Right renal cortex interstitium (tissue), 3 donors: ENCODE data around the gene PDK4. TPM values are rescaled to one million over a fixed set of nuclear protein-coding genes. Genes with fewer than 3 reads are reported as not detected.
"Not testable (repeated sequence)": the region's sequence is repeated elsewhere in the genome, so short reads cannot be mapped to it uniquely, and the experiment has no call there.

Source experiments
- DNase-seq, 3 donors: peaks; one replicate each; pipeline ENCODE4 v3.0.0-alpha.2; 2013; ENCODE audit warnings: low read depth in 3 of 3, low spot score in 2 of 3
- polyA plus RNA-seq, 3 donors: library from polyadenylated mRNA; unstranded; fragments of 120-200 nt; gene quantifications; one replicate each; pipeline ENCODE4 v1.2.1, GENCODE V29; 2013; ENCODE audit not compliant: insufficient read length in 3 of 3

The PDK4 gene
- polyA plus RNA-seq, 3 donors: 15.8 to 21.0 (median 17.0) TPM

GRCh38 chr7:95578299-95578855 lies 17.9 kb downstream of the PDK4 start:
- DNase-seq: no peak

DNA sequence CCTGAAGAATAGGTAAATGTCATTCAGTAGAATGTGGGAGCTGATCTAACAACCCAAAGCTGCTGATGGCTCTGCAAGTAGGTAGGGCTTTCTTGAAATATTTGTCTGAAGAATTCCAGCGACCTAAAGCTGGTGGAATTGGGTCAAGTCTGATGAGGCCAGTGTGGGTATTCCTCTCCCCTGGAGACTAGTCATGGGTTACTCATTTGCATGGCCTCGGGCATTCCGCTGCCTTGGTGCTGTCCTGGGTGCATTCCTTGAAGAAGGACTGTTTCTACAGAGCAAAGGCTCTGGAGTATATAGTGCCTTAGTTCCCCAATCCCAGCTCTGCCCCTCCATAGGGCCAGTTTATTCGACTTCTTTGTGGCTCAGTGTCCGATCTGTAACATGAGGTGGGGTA lies 19.2 kb downstream of the PDK4 start:
- DNase-seq: no peak

- DNase-seq: no peak
These were observed 26.6 kb downstream of the PDK4 start for GRCh38 chr7:95569720-95570119.

GRCh38 chr7:95560674-95561073 lies 35.6 kb downstream of the PDK4 start:
- no peak for DNase-seq

GRCh38 chr7:95558864-95559263 lies 37.5 kb downstream of the PDK4 start:
- DNase-seq: no peak

DNA sequence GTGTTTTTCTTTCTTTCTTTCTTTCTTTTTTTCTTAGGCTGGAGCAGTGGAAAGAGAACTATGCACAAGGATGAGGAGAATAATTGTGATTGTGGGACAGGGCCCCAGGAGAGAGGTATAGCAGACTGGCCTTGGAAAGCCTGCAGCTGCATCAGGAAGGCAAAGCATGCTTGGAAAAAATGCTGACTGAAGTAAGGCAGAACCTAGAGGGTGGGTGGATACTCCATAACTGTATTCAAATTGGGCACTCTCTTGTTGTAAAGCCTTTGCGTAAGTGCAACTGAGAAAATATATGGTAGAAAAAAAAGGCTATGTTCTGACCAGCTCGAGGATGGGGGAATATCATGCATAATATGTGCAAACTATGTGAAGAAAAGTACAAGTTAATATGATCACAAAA lies 39.5 kb downstream of the PDK4 start:
- no peak for DNase-seq

DNA sequence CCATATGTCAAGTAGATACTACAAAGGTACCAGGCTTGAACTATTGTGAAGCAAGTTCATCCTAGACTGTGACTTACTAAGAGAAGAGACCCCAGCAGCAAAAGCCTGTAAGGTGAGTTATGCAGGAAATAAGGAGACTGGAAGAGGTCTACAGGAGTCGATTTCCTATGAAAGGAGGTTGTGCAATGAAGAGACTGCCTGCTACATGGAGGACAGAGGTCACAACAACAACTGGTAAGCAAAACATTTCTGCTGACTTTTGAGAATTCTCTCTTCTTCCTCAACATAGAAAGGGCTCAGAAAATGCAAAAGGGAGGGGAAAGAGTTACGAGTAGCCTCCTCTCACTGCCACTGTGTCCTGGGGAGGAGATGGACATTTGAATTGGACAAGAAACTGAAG lies 42.4 kb downstream of the PDK4 start:
- DNase-seq: no peak

- not testable (repeated sequence) for DNase-seq
These were observed 44.0 kb downstream of the PDK4 start for GRCh38 chr7:95552010-95552926.

GRCh38 chr7:95550546-95550945 lies 45.8 kb downstream of the PDK4 start:
- DNase-seq: no peak

DNA sequence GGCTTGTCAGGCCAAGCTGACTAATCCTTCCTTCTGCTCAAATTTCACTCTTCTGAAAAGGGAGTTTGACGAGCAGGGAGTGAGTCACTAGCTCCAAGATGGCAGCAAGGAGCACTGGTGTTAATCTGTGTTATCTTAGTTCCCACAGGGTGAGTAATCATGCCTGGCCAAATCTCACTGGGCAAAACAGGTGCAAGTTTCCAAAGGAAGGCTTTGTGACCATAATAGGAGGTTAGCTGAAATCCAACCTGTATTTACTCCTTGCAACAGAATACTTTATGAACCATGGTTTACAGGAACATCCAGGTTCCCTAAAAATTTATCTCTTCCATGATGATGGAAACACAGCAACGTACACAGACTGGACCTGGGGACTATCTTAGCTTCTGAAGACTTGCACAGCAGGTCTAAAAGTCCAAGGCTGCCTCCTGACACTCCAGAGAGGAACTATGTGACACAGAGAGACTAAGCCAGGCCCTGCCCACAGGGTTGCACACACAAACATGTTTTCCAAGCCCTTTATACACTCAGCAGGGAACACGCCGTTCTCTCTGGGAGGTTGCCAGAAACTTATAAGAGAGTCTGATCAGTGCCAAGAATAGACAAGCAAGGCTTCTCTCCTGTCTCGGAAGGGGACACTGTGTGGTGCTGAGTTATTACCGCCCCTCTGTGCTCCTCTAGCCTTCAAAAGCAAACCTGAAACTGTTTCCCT lies 46.3 kb downstream of the PDK4 start:
- DNase-seq: no peak

DNA sequence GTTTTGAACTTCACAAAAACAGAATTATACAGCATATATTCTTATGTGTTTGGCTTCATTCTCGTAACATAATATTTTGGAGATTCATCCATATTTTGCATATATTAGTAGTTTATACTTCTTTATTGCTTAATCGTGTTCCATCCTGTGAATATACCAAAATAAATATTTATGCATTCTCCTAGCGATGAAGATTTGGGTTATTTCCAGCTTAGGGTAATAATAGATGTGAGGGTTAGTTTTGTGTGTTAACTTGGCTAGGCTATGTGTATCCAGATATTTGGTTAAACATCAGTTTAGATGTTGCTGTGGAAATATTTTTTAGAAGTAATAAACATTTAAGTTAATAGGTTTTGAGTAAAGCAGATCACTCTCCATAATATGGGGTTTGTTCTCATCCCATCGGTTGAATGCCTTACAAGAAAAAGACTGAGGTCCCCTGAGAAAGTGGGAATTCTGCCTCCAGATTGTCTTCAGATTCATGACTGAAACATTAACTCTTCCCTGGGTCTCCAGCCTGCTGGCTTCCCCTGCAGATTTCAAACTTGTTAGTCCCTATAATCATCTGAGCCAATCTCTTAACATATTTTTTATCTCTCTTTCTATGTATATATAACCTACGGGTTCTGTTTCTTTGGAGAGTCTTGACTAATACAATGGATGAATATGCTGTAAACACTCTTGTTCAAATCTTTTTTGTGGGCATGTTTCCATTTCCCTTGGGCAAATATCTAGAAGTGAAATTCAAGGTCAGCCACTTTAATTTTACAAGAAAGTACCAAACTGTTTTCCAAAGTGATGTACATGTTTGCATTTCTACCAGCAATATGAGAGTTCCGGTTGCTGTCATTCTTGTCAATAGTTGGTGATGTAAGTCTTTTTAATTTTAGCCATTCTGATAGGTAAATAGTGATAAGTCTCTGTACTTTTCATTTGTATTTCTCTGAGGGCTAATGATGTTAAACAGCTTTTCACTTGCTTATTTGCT lies 48.7 kb downstream of the PDK4 start:
- DNase-seq: no peak

DNA sequence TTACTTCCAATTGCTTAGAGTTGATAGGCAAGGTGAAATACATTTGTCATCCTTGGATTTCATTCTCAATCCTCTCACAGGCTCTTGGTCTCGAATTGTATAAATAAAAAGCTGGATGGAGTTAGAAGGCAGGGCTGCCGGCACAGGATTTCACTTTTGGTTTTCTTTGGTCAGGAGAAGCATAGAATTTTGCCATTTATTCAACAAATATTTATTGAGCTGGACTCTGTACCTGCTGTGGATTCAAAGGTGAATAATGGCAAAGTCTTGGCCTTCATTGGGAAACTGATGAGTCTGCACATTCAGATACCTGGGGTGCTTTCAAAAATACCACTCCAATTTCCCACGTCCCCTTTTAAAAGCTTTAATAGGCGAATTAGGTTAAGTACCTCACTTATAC lies 49.7 kb downstream of the PDK4 start:
- DNase-seq: no peak

DNA sequence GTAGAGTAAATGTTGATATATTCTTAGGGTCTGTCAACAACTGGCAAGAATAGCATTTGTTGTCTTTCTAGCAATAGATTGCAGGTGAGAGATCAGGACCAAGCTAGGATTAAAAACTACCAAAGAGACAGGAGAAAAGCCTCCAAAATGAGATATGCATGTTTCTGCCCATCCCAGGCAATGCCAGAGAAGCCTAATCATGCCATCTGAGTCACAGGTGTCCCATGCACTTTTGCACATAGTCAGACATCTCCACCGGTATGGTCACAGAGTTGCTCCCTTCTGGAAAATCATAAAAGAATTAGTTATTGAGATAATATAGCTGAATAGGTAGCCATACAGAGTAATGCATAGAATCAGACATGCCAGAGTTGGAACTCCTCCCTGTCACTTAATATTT lies 50.6 kb downstream of the PDK4 start:
- DNase-seq: no peak

DNA sequence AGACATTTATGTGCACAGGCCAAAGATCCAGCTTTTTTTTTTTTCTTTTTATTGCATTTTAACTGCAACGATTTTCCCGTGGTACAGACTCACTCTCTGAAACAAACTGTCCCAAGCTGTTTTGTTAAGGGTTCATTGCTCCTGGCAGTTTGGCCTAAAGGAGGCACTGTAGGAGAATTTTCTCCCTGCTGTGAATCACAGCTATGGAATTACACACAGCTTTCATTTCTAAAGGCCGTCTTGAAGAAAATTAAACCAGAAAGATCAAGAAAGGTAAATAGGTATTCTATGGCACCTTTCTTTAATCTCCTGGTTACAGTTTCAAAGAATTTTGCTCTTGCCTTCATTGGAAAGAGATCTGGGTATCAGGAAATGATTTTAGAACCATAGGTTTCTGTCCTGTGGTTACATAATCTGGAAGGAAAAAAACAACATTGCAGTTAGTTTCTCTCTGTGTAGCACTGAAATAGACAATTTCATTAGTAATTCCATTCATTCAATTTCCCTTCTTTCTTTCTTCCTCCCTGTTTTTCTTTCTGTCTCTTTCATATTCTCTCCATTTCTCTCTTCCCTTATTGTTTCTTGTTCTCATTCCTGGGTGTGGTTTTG lies 51.2 kb downstream of the PDK4 start:
- DNase-seq: peak; percentile 27 to 44 (median 29)

DNA sequence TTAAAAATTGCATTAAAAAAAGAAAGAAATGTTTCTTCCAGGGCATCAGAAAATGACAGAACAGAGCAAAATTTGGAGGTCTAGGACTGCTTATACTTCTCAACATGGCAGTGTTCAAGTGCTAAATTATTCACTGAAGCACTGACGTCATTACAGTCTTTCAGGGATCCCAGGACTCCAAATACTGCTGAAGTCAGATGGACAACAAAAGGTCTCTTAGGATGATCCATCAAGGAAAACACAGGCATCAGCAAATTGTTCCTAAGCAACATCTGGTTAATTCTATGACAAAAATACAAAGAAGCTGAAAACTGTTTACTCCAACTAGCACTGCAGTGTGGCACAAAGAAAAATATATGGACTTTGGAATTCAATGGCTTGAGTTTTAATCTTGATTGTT lies 52.1 kb downstream of the PDK4 start:
- no peak for DNase-seq

DNA sequence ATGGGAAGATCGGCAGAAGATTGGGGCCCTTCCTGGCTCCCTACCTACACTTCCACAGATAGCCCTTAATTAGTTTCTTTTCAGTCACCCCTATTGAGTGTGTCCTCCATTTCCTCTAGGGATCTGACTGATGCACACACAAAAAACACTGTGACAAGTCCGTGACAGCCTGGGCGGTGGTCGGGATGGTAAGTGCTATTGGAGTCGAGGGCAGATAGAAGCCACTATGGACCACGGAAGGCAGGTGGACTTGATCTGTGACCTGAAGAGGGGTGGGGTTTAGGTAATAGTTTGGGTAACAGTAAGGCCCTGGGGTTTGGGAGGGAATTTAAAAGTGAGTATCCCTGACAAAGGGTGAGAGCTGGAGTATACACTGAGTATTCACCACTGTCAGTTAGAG lies 53.0 kb downstream of the PDK4 start:
- DNase-seq: no peak

DNA sequence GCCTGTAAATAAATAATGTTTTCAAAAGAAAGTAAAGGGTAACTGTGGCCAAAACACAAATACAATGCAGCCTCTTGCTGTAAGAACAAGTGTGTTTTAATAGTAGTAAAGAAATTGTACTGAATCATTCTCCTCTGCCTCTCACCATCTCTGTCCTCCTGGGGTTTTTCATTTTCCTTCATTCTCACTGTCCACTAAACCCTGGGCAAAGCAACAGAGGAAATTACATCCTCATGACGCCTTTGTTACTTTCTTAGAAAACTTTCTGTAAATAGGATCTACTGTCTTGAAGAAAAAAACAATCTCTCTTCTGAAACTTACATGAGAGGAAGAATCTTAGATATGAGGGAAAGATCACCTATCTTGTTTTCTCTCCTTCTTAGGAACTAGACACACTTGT lies 56.0 kb downstream of the PDK4 start:
- DNase-seq: no peak

DNA sequence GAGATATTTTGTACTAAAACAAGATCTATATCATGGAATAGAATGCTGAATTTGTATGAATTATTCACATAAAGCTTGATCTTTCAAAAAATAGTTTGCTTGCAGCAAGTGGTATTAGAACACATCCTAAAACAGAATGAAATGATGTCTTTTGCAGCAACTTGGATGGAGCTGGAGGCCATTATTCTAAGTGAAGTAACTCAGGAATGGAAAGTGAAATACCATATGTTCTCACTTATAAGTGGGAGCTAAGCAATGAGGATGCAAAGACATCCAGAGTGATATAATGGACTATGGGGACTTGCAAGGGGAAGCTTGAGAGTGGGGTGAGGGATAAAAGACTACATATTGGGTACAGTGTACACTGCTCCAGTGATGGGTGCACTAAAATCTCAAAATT lies 56.9 kb downstream of the PDK4 start:
- DNase-seq: no peak

- no peak for DNase-seq
These were observed 58.8 kb downstream of the PDK4 start for GRCh38 chr7:95537468-95537867.

DNA sequence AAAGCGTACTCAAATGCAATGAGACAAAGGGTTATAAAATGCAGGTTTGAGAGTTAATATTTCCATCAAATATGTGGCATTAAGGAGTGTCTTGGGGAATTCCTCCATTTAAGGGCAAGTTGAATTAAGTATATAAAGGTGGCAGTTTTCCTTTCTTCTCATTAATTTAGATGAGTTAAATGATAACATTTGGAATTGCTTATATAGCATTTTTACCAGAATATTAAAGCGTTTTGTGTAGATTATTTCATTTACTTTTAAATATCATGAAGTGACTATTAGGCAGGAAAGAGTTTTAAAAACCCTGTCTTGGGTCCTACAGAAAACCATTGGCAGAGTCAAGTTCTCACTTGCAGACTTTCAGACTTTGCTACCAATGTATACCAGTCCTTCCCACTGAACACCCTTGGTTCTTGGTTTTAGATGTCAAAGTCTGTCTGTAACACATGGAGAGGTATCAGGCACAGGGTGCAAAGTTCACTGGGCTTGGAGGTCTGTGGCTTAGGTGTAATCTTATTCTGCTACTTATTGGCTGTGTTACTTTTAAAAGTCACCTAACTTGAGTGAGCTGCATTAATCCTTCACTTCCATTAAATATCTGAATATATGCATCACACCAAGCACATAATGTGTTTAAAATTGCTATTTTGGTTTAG lies 59.5 kb downstream of the PDK4 start:
- DNase-seq: no peak
